ENCODE results near the gene ACSM4.
"Not testable (repeated sequence)": the region's sequence is repeated elsewhere in the genome, so short reads cannot be mapped to it uniquely, and the experiment has no call there.

The ACSM4 gene

GRCh38 chr12:7303772-7304171 lies at the start of gene ACSM4:
ACSM4 (plus strand) TSS chr12:7304072; CDS start chr12:7304332, 260 bp downstream.
- no peak for DNase-seq

- DNase-seq = no peak
Observed at GRCh38 chr12:7259060-7259459, 44.8 kb upstream of the ACSM4 start.

GRCh38 chr12:7264538-7264937 lies 39.3 kb upstream of the ACSM4 start:
- no peak for DNase-seq

- DNase-seq = no peak
Observed at GRCh38 chr12:7265251-7265650, 38.6 kb upstream of the ACSM4 start.

- no peak for DNase-seq
Observed at GRCh38 chr12:7269273-7269672, 34.6 kb upstream of the ACSM4 start.

- no peak for DNase-seq
Observed at GRCh38 chr12:7271893-7272514, 31.9 kb upstream of the ACSM4 start.

GRCh38 chr12:7275482-7275881 lies 28.4 kb upstream of the ACSM4 start:
- not testable (repeated sequence) for DNase-seq

- DNase-seq = no peak
Observed at GRCh38 chr12:7282844-7283243, 21.0 kb upstream of the ACSM4 start.

GRCh38 chr12:7289743-7290142 lies 14.1 kb upstream of the ACSM4 start:
- DNase-seq = no peak

GRCh38 chr12:7290588-7290987 lies 13.3 kb upstream of the ACSM4 start:
- not testable (repeated sequence) for DNase-seq

- DNase-seq = no peak
Observed at GRCh38 chr12:7292300-7292699, 11.6 kb upstream of the ACSM4 start.

- no peak for DNase-seq
Observed at GRCh38 chr12:7293670-7294069, 10.2 kb upstream of the ACSM4 start.

GRCh38 chr12:7295529-7295928 lies 8.3 kb upstream of the ACSM4 start:
- no peak for DNase-seq

GRCh38 chr12:7297865-7298264 lies 6.0 kb upstream of the ACSM4 start:
- no peak for DNase-seq

GRCh38 chr12:7302266-7302986 lies 1.4 kb upstream of the ACSM4 start:
- no peak for DNase-seq

- DNase-seq = no peak
Observed at GRCh38 chr12:7303230-7303629, 642 bp upstream of the ACSM4 start.

- no peak for DNase-seq
Observed at GRCh38 chr12:7304456-7304855, 584 bp downstream of the ACSM4 start.

GRCh38 chr12:7310070-7310469 lies 6.2 kb downstream of the ACSM4 start:
- DNase-seq = no peak

GRCh38 chr12:7319930-7320329 lies 16.1 kb downstream of the ACSM4 start:
- DNase-seq = no peak

- DNase-seq = no peak
Observed at GRCh38 chr12:7321624-7322023, 17.8 kb downstream of the ACSM4 start.

GRCh38 chr12:7322599-7322998 lies 18.7 kb downstream of the ACSM4 start:
- DNase-seq = no peak

GRCh38 chr12:7324176-7324575 lies 20.3 kb downstream of the ACSM4 start:
- no peak for DNase-seq

- DNase-seq = no peak
Observed at GRCh38 chr12:7327918-7328317, 24.0 kb downstream of the ACSM4 start.

GRCh38 chr12:7337790-7338189 lies 33.9 kb downstream of the ACSM4 start:
- not testable (repeated sequence) for DNase-seq

- no peak for DNase-seq
Observed at GRCh38 chr12:7339675-7340074, 35.8 kb downstream of the ACSM4 start.

Data from activated gamma-delta T cell treated with Interleukin-2 at 50 U/mL for 16 hours (primary cell).